GM12892 (cell line): ENCODE results near the gene CRTC1.
A peak's percentile ranks its signal among the peaks of the same experiment; 100 is the strongest.

Experiments used
- DNase-seq: peaks from one replicate; pipeline ENCODE4 v3.0.0; 2011; ENCODE audit not compliant: insufficient read length
- FAIRE-seq: peaks from 2 replicates; lab custom pipeline; 2011; peaks lifted over from hg19 to GRCh38; lab: Jason Lieb, UNC
- POLR2A ChIP-seq: IDR thresholded peaks from 2 replicates; pipeline ENCODE4 v1.6.1; 2011; ENCODE audit warnings: low read depth, low read length, control low read depth
- POLR2AphosphoS5 ChIP-seq: IDR thresholded peaks from 2 replicates; pipeline ENCODE4 v1.6.1; 2011; ENCODE audit warnings: low read depth, low read length, control low read depth
- TAF1 ChIP-seq: IDR thresholded peaks from 2 replicates; pipeline ENCODE4 v1.6.1; 2011; ENCODE audit warnings: low read depth, mild to moderate bottlenecking, control low read depth, low read length, borderline replicate concordance

CRTC1 gene

DNA sequence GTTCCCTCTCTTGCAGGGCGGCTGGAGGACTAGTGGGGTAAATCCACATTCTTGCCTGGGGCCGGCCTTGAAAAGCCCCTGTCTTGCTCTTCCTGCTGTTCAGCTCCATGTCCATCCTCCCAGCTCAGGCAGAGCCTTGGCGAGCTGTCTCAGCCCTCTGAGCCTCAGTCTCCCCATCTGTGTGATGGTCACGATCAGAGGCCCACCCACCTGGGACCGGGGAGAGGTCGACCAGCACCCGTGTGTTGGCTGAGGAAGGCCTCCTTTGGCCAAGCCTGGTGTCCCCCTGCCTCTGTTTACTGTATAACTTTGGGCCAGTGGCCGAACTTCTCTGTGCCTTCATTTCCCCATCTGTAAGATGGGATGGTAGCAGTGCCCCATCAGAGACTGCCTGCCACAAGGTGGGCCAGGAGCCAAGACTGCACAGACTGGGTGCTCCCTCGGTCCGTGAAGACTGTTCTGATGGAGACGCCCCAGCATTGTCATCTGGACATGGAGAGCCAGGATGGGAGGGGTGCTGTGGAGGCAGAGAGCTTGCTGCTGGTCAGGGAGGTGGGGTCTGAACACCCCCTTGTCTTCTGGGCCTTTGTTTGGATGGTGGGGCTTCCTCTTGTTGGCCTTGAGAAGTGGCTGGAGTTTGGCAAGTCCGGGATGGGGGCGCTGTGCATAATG is 28.2 kb upstream of the CRTC1 start:
- FAIRE-seq (no peak), DNase-seq (no peak)
- TF ChIP-seq TAF1 (no peak), POLR2AphosphoS5 (no peak), POLR2A (no peak)

DNA sequence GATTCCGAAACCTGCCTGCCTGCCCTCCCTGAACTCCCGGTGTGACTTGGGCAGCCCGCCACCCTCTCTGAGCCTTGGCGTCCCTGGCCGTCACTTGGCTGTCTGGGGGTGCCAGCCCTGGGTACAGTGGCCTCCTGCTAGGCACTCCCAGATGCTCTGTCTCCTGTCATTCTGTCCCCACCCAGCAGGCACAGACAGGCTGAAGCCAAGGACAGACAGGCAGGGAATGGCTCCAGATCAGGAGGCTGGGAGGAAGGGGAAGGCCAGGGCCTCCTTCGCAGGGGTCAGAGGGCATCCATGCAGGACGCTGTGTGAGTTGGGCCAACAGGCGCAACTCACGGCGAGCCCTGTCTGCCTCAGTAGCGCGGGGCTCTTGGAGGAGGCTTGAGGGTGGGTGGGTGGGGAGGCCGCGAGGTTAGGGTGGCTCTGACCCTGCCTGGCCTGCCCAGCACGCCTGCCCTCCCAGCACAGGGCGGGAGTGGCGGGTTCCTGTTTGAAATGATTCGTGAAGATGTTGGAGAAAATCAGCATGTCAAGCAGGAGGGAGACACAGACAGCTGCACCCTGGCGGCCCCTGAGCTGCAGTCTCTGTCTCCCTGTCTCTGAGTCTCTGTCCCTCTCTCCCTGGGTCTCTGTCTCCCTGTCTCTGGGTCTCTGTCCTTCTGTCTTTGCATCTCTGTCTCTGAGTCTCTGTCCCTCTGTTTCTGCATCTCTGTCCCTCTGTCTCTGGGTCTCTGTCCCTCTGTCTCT is 27.0 kb upstream of the CRTC1 start:
- TF ChIP-seq TAF1 (no peak), POLR2AphosphoS5 (no peak)
- DNase-seq (no peak), FAIRE-seq (no peak)

GRCh38 chr19:18657590-18658365 is 25.7 kb upstream of the CRTC1 start:
- DNase-seq, result no peak
- no peak for TF ChIP-seq POLR2A
- no peak for TF ChIP-seq POLR2AphosphoS5
- TF ChIP-seq TAF1, result no peak
- FAIRE-seq, result peak; percentile 64

GRCh38 chr19:18658366-18658855 is 25.1 kb upstream of the CRTC1 start:
- no peak for TF ChIP-seq TAF1
- no peak for TF ChIP-seq POLR2A
- TF ChIP-seq POLR2AphosphoS5, result no peak
- FAIRE-seq (no peak), DNase-seq (no peak)

GRCh38 chr19:18659281-18660050 is 24.0 kb upstream of the CRTC1 start:
- DNase-seq (no peak), FAIRE-seq (no peak)
- TF ChIP-seq POLR2AphosphoS5 (no peak), POLR2A (no peak), TAF1 (no peak)

DNA sequence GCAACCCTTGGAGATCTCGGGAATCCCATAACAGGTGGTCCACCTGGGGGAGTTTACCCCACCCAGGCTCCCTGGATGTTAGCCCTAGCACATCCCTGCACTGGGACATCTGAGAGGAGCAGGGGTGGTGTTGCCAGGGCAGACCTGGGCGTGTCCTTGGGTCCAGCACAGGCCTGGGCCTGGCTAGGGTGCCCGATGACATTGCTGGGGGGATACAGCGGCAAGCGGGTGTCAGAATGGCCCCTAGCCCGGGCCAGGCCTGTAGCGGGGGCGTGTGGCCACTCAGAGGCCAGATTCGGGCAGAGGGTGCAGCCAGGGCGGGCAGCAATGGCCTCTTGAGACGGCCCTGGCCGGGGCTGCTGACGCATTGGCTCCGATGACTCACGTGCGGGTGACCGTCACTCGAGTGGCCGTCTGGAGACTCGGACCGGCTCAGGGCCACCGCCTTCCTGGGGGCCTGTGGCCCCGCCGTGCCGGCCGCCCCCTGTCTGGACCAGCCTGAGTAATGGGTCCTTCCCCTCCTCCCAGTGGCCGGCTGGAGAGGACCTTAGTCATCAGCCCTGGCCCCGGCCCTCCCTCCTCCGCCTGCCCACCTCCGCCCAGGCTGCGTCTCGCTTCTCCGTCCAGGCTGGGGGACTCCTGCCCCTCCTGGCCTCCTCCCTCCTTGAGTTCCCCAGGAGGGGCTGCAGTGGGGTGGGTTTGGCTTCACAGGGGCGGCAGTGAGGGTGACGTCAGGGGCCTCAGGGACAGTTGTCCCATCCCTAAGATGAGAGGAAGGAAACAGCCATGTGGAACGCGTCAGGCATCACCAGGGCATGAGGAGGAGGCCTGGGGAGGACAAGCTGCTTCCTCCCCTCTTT is 23.2 kb upstream of the CRTC1 start:
- TF ChIP-seq POLR2A (no peak), TAF1 (no peak)
- DNase-seq, result no peak

DNA sequence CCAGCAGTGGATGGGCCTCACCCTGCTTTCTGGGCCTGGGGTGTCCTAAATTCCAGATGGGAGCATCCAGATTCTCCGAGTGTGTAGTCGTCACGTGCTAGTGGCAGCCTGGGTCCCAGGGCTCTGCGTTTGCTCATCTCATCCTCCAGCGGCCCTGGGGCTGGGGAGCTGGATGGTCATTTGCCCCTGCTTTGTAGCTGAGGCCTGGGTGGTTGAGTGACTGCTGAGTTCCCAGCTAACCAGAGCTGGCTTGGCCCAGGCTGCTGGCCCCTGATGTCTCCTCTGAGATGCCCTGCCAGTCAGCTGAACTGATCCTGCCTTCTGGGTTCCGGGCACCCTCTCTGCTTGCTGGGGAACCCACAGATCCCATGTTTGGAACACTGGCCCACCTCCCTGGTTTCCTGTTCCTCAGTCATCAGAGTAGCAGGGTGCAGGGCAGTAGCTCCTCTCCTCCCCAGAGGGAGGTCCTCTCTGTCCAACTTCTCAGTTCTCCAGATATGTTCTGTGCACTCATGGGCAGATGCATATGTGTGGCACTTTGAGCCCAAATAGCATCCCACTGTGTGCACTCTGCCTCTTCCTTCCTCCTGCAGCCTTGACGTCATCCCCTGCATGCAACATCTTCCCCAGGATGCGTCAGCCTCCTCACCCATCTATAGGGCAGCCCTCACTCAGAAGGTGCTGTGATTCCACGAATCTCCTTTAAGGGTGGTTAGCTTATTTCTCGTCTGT is 22.4 kb upstream of the CRTC1 start:
- FAIRE-seq (no peak), DNase-seq (no peak)
- TF ChIP-seq POLR2A, result no peak
- TF ChIP-seq POLR2AphosphoS5, result no peak
- TF ChIP-seq TAF1, result no peak

More for the DNA sequence above, 23.2 kb upstream of the CRTC1 start:
- no peak for FAIRE-seq

DNA sequence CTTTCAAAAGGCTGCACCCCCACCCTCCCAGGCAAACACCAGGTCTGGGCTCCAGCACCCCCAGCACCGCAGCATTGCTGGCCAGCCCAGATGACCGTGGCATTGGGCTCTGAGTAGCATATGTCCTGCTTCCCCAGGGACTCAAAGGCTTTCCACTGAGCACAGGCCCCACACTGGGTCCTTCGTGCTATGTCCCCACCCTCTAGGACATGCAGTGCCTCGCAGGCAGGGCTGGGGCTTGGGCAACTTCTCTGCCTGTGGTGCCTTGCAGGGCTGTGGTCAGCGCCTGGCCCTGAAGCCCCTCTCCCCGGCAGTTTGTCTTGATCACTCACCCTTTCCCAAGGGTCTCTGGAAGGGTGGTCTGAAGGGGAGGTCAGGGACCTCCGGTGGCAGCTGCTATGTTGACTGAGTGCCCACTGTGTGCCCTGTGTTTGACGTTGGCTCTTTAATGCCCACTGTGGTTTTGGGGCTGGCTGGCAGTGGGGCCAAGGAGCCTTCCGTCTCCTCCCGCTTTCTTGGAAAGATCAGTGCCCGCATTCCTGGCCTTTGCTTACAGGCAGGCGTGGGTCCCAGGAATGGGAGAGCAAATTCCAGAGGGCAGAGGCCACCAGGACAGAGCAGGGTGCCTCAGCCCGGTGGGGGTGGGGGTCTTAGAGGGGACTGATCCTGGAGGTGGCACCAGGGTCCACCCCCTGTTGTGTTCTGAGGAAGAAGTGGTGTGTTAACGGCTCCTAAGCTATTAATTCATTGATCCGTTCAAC is 20.3 kb upstream of the CRTC1 start:
- DNase-seq (no peak), FAIRE-seq (no peak)
- TF ChIP-seq POLR2A (no peak), TAF1 (no peak), POLR2AphosphoS5 (no peak)

- no peak for DNase-seq
- TF ChIP-seq POLR2A (no peak), TAF1 (no peak), POLR2AphosphoS5 (no peak)
- no peak for FAIRE-seq
Observed at GRCh38 chr19:18663940-18664530, 19.4 kb upstream of the CRTC1 start.
